GM21717 (cell line): ENCODE results near the gene NEGR1.

Experiments
- ATAC-seq: cut with Tn5 transposase; IDR thresholded peaks from one replicate; pipeline ENCODE4 v1.9.1; 2021; ENCODE audit warnings: mild to moderate bottlenecking, moderate library complexity; ENCODE audit not compliant: unreplicated experiment

Gene NEGR1

GRCh38 chr1:72235062-72235461, 47.3 kb downstream of the NEGR1 start:
- no peak for ATAC-seq

- no peak for ATAC-seq
Observed at GRCh38 chr1:72230746-72231145, 51.6 kb downstream of the NEGR1 start.

- no peak for ATAC-seq
Observed at GRCh38 chr1:72229893-72230292, 52.4 kb downstream of the NEGR1 start.

GRCh38 chr1:72227667-72228066, 54.7 kb downstream of the NEGR1 start:
- no peak for ATAC-seq

DNA sequence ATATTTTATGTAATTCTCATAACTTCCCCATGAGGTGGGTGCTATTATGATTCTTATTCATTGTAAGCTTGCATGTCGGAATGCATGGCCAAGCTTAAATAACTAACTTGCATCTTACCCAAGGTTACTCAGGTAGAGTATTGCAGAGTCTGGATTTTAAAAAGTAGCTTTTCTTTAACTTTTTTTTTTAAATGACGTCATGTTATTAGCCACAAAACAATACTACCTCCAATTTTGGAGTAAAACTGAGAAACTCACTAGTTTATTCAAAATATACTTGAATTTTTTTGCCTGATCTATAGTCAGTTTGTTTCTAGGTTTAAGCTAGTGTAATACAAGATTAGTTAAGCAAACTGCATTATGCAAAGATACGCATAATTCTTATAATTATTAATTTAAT, 57.8 kb downstream of the NEGR1 start:
- no peak for ATAC-seq

DNA sequence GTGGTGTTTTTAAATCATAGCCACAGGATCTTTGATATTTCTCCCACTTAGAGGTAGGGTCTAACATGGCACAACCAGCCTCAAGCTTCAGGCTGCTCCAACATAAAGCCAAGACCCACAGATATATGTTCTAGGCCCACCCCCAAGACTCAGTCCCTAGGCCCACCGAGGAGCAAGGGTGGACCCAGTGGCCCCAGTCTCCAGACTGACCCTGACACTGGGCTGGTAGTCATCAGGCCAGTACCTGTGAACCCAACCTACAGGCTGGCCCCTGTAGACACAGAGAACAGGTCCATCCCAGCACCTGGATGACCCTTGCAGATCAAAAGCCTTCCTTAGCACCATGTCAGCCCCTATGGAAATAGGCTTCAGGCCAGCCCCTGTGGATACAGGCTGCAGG, 60.5 kb downstream of the NEGR1 start:
- no peak for ATAC-seq

- no peak for ATAC-seq
Observed at GRCh38 chr1:72218141-72218739, 64.1 kb downstream of the NEGR1 start.

GRCh38 chr1:72207059-72207458, 75.3 kb downstream of the NEGR1 start:
- no peak for ATAC-seq

DNA sequence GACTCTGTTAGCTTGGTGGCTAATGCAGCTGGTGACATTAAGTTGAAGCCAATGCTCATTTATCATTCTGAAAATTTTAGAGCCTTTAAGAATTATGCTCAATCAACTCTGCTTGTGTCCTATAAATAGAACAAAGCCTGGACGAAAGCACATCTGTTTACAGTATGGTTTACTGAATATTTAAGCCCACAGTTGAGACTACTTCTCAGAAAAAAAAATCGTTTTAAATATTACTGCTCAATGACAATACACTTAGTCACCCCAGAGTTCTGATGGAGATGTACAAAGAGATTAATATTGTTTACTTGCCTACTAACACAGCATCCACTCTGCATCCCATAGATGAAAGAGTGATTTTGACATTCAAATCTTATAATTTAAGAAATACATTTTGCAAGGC, 79.6 kb downstream of the NEGR1 start:
- ATAC-seq, result no peak

DNA sequence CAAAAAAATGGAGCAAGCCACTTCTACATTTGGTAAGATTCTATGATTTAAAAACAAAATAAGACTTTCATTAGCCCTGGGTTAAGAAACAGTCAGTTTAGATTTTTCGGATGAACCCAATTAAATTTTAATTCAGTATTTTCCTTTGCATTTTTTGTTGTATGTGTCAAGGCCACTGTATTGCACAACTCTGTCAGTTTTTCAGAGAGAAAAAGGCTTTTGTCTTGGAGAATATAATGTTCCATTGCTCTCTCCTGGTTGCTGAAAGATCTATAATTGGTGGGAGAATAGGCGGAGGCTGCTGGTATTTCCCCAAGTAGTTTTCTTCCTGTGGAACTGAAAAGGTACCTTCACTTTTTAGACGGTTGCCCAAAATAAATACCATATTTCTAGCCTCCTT, 84.6 kb downstream of the NEGR1 start:
- ATAC-seq, result no peak

DNA sequence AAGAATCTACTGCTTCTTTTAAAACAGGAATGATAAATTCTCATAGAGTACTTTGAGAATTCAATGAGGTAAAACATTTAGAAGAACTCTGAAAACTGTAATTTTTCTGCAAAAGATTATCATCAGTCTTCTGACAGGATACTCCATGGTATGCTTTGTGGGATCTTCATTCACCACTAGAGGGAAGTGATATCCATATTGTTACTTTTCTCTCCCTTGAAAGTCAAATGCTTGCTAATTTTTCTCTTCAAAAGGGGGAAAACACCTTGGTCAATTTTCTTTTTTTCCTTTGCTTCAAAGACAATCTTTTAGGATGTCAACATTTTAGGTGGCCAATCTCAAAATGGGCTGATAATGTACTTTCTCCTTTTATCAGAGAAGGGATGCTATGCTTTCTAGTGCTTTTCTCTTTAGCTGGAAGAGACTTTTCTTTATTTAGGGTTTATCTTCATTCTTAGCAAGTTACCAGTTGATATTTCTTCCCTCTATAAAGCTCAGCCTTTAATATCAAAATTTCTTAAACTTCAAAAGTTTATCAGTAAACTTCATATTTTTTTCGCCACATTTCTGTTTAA, 95.5 kb downstream of the NEGR1 start:
- ATAC-seq, result no peak

DNA sequence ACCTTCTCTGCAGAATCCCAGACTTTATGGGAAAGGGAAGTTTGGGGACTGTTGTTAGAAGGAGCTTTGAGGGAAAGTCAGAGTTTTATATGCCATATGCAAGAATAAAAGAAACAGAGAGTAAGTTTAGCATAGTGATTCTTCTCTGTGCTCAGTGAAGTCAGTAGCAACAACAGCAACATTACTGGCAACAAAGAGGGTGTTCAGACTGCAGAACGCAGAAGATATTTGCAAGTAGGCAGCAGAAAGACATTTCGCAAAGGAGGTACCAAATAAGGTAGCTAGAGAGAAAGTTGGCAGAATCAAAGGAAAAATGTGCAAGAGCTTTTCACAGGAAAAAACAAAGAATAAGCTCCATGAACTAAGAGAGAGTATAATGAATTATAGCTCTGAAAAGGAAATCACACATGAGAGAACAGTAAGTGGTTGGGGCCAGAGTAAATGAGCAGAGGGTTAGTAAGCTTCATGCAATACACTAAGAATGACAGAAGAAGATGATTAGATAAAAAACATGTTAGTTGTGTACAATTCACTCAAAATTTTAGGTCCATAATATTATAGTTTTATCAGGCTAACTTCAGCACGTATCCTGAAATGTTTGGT, 98.1 kb downstream of the NEGR1 start:
- ATAC-seq, result no peak

DNA sequence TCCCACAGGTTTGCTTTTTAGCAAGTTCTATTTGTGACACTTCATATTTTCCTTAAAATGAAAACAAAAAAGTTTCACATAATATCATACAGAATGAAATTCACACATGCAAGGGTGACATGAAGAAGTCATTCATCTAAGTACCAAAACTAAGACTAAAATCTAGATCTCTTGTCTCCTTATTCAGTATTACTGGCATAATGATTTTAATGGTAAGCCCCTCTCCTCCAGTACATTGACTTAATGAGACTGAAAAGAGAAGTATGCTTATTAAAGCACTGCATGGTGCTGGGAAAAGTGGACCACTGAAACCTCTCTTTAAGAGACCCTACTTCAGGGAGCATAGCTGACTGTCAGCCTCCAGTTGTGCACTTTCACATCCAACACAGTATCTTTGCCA, 99.5 kb downstream of the NEGR1 start:
- ATAC-seq, result no peak

GRCh38 chr1:72178266-72178665, 104.1 kb downstream of the NEGR1 start:
- ATAC-seq, result no peak

- no peak for ATAC-seq
Observed at GRCh38 chr1:72177711-72178110, 104.6 kb downstream of the NEGR1 start.

DNA sequence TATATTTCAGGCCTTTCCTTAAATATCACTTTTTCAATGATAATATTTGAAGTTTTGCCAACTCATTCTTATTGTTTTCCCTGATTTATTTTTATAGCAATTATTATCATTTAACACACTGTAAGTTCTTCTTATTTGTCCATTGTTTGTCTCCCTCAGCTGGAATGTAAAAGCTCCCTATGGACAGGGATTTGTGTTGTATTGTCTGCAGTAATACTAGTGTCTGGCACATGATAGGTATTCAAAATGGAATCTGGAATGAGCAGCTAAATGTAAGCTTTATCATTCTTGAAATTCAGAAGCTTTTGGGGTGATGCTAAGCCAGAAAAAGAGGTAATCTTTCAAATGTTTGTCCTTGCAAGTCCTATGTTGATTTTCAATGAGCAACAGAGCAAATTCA, 112.1 kb downstream of the NEGR1 start:
- no peak for ATAC-seq

- no peak for ATAC-seq
Observed at GRCh38 chr1:72166426-72166825, 115.9 kb downstream of the NEGR1 start.

- no peak for ATAC-seq
Observed at GRCh38 chr1:72150508-72150907, 131.8 kb downstream of the NEGR1 start.

GRCh38 chr1:72141875-72142274, 140.5 kb downstream of the NEGR1 start:
- no peak for ATAC-seq

DNA sequence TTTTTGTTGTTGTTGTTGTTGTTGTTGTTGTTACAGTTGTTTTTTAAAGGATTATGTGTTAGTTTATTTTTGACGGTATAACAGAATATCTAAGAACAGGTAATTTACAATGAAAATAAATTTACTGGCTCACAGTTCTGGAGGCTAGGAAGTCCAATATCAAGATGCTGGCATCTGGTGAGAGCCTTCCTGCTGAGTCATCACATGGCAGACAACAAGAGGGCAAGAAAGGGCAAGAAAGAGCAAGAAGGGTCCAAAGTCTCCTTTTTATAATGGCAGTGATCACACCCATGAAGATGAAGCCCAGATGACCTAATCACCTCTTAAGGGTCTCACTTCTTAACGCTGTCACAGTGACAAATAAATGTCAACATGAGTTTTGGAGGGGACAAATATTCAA, 142.1 kb downstream of the NEGR1 start:
- ATAC-seq, result no peak

DNA sequence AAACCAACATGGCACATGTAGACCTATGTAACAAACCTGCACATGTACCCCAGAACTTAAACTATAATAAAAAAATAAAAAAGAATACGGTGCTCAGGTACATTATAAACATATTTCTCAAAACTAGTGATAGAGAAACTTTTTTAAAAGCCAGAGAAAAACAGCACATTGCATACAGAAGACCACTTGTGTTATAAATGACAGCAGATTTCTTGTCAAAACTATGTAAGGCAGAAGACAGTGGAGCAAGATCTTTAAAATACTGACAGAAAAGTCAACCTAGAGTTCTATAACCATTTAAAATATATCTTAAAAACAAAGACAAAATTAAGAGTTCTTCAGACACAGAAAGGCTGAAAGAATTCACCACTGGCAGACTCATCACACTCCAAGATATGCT, 144.7 kb downstream of the NEGR1 start:
- ATAC-seq, result no peak

DNA sequence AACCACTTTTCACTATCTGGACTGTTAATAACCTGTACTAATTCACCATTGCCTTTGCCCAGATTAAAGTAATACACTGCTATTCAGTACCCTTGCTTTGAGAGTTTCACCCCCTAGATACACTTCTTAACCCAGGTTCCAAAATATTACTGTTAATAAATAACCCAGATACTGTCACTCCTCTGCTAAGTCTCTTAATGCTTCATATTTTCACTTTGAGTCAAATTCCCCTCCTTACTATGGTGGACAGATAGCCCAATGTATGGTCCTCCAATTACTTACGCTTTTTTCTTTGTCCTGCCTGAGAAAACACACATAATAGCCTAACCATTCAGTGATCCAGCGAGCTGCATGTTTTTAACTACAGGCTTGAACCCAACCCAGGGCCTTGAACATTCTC, 152.5 kb downstream of the NEGR1 start:
- no peak for ATAC-seq
